ENCODE data around the gene GOLM1. TPM values are rescaled to one million over a fixed set of nuclear protein-coding genes. Genes with fewer than 3 reads are reported as not detected.

The GOLM1 gene
- total RNA-seq, 1 experiment from 2014 or later = 33.9 TPM

DNA sequence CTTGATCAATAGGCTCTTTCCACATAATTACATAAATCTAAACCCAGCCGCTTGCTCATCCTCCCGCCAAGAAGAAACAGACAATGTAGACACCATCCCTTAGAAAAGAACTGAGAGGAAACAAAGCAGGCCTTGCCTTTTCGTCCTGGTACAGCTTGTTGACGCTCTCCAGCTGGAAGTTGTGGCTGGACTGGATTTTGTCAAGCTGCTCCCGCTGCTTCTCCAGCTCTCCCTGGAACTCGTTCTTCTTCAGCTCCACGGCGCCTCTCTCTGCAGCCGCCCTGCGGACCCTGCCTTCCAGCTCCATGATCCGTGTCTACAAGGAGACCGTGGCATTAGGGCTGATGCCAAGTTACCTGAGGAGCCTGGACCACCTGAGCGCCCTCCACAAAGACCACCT is 22.1 kb downstream of the GOLM1 start:
- Mint-ChIP-seq H3K27me3 (ENCODE audit: insufficient read depth, unreplicated experiment) (no peaks in the 10 kb centered on the region), H3K9me3 (ENCODE audit: unreplicated experiment) (no peaks in the 10 kb centered on the region), H3K27ac (ENCODE audit: low read depth, unreplicated experiment) (no peak overlapping the region), H3K4me3 (ENCODE audit: unreplicated experiment) (no peak overlapping the region), H3K36me3 (ENCODE audit: insufficient read depth, unreplicated experiment) (peaks cover 27% of the 10 kb centered on the region), H3K4me1 (ENCODE audit: insufficient read depth, unreplicated experiment) (peaks cover 12% of the 10 kb centered on the region)
- ChIA-PET POLR2A (interaction anchor here (0.6 kb wide), 1 partner anchor 493 kb away, joined by 3 read pairs; no protein-coding TSS in a partner anchor), CTCF (no interaction called here)
- no TSS peak for BruUV-seq (replicated peaks)
- TF ChIP-seq CTCF (IDR thresholded peaks at IDR 0.05; ENCODE audit: unreplicated experiment) = no peak
- DNase-seq (ENCODE audit: unreplicated experiment) = no peak
- intact Hi-C loops (cut with micrococcal nuclease) = no loop called here

DNA sequence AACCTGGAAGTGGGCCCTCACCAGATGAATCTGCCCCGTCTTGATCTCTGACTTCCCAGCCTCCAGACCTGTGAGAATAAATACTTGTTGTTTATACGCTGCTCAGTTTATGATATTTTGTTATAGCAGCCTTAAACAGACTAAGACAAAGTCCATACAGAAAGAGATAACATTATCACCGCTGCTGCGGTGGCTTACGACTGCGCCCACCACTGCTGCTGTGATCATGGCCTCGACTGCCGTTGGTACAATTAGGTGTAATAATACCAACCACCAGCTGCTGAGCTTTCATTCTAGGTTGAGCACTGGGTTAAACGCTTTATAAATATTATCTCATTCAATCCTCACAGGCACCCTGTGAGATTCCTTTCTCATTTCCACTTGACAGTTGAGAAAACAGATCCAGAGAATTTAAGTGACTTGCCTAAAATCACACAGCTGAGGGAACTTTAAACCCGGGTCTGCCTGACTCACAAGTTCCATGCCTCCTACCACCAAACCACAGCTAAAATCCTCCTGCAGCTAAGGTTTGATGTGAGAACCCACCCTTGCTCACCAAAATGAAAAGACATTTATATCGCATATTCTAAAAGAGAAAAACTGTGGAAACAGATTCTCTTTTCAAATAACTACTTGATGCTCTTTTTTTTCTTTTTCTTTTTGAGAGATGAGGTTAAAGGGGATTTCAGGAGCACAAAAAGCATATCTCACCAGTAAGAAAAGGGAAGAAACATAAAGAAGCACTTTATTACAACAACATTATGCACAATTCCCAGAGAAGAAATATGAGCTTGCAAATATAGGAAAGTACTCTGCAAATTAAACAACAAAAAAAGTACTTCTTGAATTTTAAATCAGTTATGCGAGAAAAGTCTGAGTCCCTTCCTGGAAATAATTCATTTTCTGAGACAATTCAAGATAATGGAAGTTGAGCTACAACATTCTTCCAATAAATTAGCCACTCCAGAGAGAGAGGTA is 23.9 kb downstream of the GOLM1 start:
- ChIA-PET CTCF (interaction anchor here (0.7 to 1.4 kb wide), 2 partner anchors 10 to 17 kb away, joined by 3 to 5 read pairs; no protein-coding TSS in a partner anchor), POLR2A (interaction anchor here (0.6 to 1.3 kb wide), 4 partner anchors 18 to 805 kb away, joined by 3 to 4 read pairs (median 4); no protein-coding TSS in a partner anchor)
- DNase-seq (ENCODE audit: unreplicated experiment) = no peak
- intact Hi-C loops (cut with micrococcal nuclease) = no loop called here
- Mint-ChIP-seq H3K27ac (ENCODE audit: low read depth, unreplicated experiment) (no peak overlapping the region), H3K36me3 (ENCODE audit: insufficient read depth, unreplicated experiment) (peaks cover 38% of the 10 kb centered on the region), H3K27me3 (ENCODE audit: insufficient read depth, unreplicated experiment) (no peaks in the 10 kb centered on the region), H3K4me3 (ENCODE audit: unreplicated experiment) (no peak overlapping the region), H3K9me3 (ENCODE audit: unreplicated experiment) (no peaks in the 10 kb centered on the region), H3K4me1 (ENCODE audit: insufficient read depth, unreplicated experiment) (peaks cover 11% of the 10 kb centered on the region)
- BruUV-seq (replicated peaks) = no TSS peak
- no peak for TF ChIP-seq CTCF (IDR thresholded peaks at IDR 0.05; ENCODE audit: unreplicated experiment)

- Mint-ChIP-seq H3K27ac (ENCODE audit: low read depth, unreplicated experiment) (no peak overlapping the region), H3K9me3 (ENCODE audit: unreplicated experiment) (no peaks in the 10 kb centered on the region), H3K4me1 (ENCODE audit: insufficient read depth, unreplicated experiment) (no peaks in the 10 kb centered on the region), H3K36me3 (ENCODE audit: insufficient read depth, unreplicated experiment) (peaks cover 38% of the 10 kb centered on the region), H3K27me3 (ENCODE audit: insufficient read depth, unreplicated experiment) (no peaks in the 10 kb centered on the region), H3K4me3 (ENCODE audit: unreplicated experiment) (no peak overlapping the region)
- ChIA-PET CTCF (interaction anchor here (0.5 to 0.6 kb wide), 2 partner anchors 131 to 149 kb away, joined by 3 read pairs; no protein-coding TSS in a partner anchor), POLR2A (no interaction called here)
- no TSS peak for BruUV-seq (replicated peaks)
- intact Hi-C loops (cut with micrococcal nuclease) = no loop called here
- no peak for TF ChIP-seq CTCF (IDR thresholded peaks at IDR 0.05; ENCODE audit: unreplicated experiment)
- no peak for DNase-seq (ENCODE audit: unreplicated experiment)
These were observed 25.5 kb downstream of the GOLM1 start for GRCh38 chr9:86073839-86074238.

DNA sequence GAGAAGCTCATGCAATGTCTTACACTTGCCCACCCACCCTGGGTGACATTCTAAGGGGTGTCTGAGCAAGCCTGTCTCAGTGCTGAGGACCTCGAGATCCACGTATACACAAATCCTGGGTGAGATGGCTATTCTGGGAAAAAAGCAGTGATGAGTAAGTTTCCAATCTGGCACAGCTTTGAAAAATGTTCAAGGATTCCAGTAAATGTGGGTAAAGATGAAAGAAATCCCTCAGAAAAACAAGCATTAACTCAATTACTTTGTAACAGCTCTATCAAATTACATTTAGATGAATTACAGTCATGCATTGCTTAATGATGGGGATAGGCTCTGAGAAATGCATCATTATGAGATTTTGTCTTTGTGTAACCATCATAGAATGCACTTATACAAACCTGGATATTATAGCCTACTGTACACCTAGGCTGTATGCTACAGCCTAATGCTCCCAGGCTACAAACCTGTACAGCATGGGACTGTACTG is 26.9 kb downstream of the GOLM1 start:
- TF ChIP-seq CTCF (IDR thresholded peaks at IDR 0.05; ENCODE audit: unreplicated experiment) = no peak
- POLR2A ChIA-PET = no interaction called here
- intact Hi-C loops (cut with micrococcal nuclease) = no loop called here
- H3K27ac Mint-ChIP-seq (ENCODE audit: low read depth, unreplicated experiment) = no peak overlapping the region
- CTCF ChIA-PET = no interaction called here
- no peaks in the 10 kb centered on the region for H3K27me3 Mint-ChIP-seq (ENCODE audit: insufficient read depth, unreplicated experiment)
- H3K4me3 Mint-ChIP-seq (ENCODE audit: unreplicated experiment) = no peak overlapping the region
- no TSS peak for BruUV-seq (replicated peaks)
- no peaks in the 10 kb centered on the region for H3K9me3 Mint-ChIP-seq (ENCODE audit: unreplicated experiment)
- no peaks in the 10 kb centered on the region for H3K4me1 Mint-ChIP-seq (ENCODE audit: insufficient read depth, unreplicated experiment)
- no peak for DNase-seq (ENCODE audit: unreplicated experiment)
- H3K36me3 Mint-ChIP-seq (ENCODE audit: insufficient read depth, unreplicated experiment) = peaks cover 31% of the 10 kb centered on the region
